ENCODE data around the gene FAM50B. TPM values are rescaled to one million over a fixed set of nuclear protein-coding genes. Genes with fewer than 3 reads are reported as not detected.

The FAM50B gene
- total and polyA plus RNA-seq, 2 of the 13 experiments (the other 11 are each of a cell fraction or from before 2014, with no cell fraction given), result 0.05 TPM; not detected in 1

GRCh38 chr6:3885262-3886036 is 36.3 kb downstream of the FAM50B start (continued):
- TF ChIP-seq ZNF275 (CRISPR knock-in tag; IDR thresholded peaks at IDR 0.05; ENCODE audit: borderline replicate concordance), result no peak
- no peak for TF ChIP-seq ZBTB21 (CRISPR knock-in tag; IDR thresholded peaks at IDR 0.05)
- no peak for TF ChIP-seq ZNF644 (CRISPR knock-in tag; IDR thresholded peaks at IDR 0.05; ENCODE audit: low read depth)
- no peak for TF ChIP-seq ZMYM2 (CRISPR knock-in tag; IDR thresholded peaks at IDR 0.05)
- no peak for TF ChIP-seq LCORL (IDR thresholded peaks at IDR 0.05)
- no peak for TF ChIP-seq LCORL (CRISPR knock-in tag; IDR thresholded peaks at IDR 0.05)
- no peak for TF ChIP-seq ZC3H13 (CRISPR knock-in tag; IDR thresholded peaks at IDR 0.05)
- no peak for TF ChIP-seq PBX3 (CRISPR knock-in tag; IDR thresholded peaks at IDR 0.05; ENCODE audit: borderline replicate concordance)
- TF ChIP-seq PATZ1 (CRISPR knock-in tag; IDR thresholded peaks at IDR 0.05), result peak; percentile 33; the same call in 1 of the 2 replicates
- no peak for TF ChIP-seq HOXA7 (CRISPR knock-in tag; IDR thresholded peaks at IDR 0.05)
- TF ChIP-seq ZNF451 (CRISPR knock-in tag; IDR thresholded peaks at IDR 0.05), result no peak
- TF ChIP-seq CAMTA2 (CRISPR knock-in tag; IDR thresholded peaks at IDR 0.05; ENCODE audit: borderline replicate concordance), result 0 out of 2 replicates have a peak, but pooled peaks have one; percentile 50
- no peak for TF ChIP-seq ZNF20 (CRISPR knock-in tag; IDR thresholded peaks at IDR 0.05)
- TF ChIP-seq ZSCAN5A (CRISPR knock-in tag; IDR thresholded peaks at IDR 0.05; ENCODE audit: borderline replicate concordance), result no peak
- no peak for TF ChIP-seq ZBTB37 (CRISPR knock-in tag; IDR thresholded peaks at IDR 0.05)
- TF ChIP-seq ZNF775 (CRISPR knock-in tag; IDR thresholded peaks at IDR 0.05; ENCODE audit: borderline replicate concordance), result no peak
- no peak for TF ChIP-seq JUND (CRISPR knock-in tag; IDR thresholded peaks at IDR 0.05)

Data from HepG2 (cell line).